Embryonic facial prominence (tissue), 1 donor: Measurements from ENCODE around the gene CEACAM1.
"Not testable (repeated sequence)": the region's sequence is repeated elsewhere in the genome, so short reads cannot be mapped to it uniquely, and the experiment has no call there.

Source experiments
- DNase-seq: peaks from one replicate; pipeline ENCODE4 v3.0.0-alpha.2; 2016; ENCODE audit errors: extremely low spot score

CEACAM1 gene

DNA sequence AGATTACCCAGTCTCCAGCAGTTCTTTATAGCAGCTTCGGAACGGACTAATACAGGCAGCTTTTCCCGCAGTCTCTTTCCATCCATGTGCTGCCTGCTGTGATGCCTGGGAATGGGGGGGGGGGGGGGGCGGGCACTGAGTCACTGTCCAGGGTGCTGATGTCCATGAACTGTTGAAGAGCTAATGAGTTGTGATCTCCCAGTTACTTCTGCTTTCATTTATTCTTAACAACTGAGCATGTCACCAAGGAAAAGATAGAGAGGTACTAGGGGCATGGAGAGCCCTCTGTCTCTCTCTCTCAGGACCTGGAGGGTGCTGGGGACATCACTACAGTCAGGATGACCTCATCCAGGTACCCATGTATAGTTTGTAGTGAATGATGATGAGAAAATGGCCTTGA lies 20.3 kb upstream of the CEACAM1 start:
- no peak for DNase-seq

DNA sequence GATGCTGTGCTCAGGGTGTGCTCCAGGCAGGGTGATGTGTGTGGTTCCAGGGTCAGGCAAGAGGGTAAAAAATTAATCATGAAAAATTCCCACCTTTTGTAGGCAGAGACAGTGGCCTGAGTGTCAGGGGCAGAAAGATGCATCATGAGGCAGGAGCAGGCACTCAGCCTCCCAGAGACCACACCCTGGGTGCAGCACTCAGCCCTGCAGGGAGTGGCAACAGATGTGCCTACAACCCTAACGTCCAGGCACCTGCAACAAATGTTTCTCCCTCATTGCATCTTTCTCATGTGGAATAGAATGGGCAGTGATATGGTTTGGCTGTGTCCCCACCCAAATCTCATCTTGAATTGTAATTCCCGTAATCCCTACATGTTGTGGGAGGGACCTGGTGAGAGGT lies 19.6 kb upstream of the CEACAM1 start:
- no peak for DNase-seq

DNA sequence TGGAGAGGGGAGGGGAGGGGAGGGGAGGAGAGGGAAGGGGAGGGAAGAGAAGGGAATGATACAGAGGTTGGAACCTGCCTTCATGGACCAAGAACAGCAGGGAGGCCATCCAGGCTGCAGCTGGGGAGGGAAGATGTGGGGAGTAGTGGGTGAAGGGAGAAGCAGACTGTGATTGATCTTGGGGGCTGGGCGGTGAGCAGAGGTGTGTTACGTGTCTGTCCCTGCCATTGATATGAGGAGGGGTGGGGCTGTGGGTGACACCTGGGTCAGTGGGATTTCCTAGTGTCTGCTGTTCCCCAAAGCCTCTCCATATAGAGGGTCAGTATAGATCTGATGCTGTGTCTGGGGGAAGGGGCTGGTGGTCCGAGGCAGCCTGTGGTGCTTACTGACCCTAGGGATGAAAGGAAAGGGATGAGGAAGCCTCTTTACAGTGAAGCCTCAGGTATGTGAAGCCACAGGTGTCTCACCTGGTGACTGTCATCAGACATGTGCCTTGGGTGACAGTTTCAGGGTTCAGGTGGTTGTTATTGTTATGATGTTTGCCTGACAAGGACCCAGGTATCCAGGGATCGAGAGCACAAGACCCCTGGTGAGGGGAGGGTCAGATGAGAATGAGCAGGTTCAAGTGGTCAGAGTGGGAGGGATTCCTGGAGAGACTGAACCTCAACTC lies 18.7 kb upstream of the CEACAM1 start:
- DNase-seq, result no peak

DNA sequence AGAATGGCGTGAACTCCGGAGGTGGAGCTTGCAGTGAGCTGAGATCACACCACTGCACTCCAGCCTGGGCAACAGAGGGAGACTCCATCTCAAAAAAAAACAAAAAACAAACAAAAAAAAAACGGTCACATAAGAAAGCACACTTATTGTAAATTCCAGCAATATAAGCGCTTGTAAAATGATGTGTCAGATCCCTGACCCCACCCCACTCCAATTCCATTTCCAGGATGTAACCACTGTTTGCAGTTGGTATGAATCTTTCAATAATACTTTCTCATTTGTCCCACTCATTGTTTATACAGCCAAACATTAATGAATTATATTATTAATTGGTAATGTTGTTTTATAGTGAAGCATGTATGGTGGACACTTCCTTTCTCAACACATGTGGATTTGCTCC lies 15.9 kb upstream of the CEACAM1 start:
- DNase-seq, result no peak

DNA sequence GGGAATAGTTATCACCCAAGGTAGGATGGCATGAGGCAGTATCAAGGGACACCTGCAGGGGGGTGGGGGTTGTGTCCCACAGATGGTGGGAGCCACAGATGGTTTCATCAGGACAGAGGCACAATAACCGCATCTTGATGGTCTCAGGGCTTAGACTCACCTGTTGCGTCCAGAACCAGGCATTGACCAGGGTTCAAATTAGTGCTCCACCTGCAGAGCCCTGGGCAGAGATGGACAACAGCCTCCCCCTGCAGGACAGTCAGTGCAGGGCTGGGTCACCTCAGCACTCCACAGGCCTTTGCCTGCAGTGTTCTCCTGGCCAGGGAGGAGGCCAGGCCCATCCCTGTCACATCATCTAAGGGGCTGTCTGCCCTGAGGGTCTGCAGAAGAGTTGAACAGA lies 14.5 kb upstream of the CEACAM1 start:
- DNase-seq, result no peak

DNA sequence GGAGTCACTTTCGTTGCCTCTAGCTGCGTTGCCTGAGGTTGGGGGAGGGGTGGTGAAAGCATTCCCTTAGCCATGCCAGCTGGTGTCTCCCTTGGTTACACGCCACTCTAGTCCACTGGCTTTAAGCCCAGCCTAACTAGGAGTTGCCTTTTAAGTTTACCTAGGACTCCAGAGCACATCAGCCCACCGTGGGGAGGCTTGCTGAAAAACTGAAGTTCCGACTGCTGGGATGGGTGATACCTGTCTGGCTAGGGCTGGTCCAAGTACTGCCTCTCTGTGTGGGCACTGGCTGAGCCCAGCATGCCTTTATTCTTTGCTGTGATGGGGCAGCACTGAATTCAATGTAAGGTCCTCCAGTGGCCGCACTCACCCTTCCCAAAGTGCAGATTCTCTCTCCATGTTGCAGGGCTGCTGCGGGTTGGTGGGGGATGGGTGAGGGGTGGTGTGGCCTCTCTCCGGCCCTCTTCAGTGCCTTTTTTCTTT lies 11.8 kb upstream of the CEACAM1 start:
- DNase-seq, result no peak

DNA sequence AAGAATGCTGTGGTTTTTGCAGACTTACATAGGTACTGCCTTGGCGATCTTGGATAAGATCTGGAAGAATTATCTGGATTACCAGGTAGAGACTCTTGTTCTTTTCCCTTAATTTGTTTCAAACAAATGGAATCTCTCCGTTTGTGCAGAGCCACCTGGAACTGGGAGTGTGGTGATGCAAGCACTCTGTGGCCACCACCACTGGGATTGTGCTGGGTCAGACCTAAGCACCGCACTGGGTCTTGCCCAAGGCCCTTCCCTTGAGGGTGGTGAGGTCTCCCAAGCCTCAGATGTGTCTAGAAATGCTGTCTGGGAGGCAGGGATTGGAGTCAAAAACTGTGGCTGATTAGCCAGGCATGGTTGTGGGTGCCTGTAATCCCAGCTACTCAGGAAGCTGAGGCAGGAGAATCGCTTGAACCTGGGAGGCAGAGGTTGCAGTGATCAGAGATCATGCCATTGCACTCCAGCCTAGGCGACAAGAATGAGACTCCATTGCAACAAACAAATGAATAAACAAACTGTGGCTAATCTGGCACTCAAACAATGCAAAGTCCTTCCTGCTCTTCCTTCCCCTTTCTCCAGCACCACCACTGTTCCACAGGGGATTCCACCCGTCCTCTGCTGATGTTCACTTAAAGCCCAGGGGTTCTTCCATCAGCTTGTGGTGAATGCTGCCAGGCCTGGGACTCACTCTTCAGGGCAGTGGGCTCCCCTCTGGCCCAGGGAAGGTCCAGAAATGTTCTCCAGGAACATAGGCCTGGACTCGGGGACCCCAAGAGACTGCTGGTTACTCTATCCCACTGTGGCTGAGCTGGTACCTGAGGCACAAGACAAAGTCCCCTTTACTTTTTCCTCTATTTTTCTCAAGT lies 10.8 kb upstream of the CEACAM1 start:
- DNase-seq, result no peak

DNA sequence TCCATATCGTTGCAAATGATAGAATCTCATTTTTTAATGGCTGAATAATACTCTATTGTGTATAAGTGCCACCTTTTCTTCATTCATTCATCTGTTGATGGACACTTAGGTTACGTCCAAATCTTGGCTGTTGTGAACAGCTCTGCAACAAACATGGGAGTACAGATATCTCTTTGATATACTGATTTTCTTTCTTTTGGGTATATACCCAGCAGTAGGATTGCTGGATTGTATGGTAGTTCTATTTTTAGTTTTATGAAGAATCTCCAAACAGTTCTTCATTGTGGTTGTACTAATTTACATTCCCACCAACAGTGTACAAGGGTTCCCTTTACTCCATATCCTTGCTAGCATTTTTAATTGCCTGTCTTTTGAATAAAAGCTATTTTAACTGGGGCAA lies 7.0 kb upstream of the CEACAM1 start:
- not testable (repeated sequence) for DNase-seq

DNA sequence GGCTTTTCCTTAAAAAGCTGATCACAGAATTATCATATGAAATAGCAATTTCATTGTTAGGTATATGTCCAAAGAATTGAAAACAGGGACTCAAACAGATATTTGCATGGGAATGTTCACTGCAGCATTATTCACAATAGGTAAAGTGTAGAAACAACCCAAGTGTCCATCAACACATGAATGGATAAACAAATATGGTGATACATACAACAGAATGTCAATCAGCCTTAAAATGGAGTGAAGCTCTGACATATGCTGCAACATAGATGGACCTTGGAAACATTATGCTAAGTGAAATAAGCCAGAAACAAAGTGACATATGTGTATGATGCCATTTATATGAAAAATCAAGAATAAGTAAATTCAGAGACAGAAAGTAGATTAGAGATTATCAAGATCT lies 6.1 kb upstream of the CEACAM1 start:
- no peak for DNase-seq

DNA sequence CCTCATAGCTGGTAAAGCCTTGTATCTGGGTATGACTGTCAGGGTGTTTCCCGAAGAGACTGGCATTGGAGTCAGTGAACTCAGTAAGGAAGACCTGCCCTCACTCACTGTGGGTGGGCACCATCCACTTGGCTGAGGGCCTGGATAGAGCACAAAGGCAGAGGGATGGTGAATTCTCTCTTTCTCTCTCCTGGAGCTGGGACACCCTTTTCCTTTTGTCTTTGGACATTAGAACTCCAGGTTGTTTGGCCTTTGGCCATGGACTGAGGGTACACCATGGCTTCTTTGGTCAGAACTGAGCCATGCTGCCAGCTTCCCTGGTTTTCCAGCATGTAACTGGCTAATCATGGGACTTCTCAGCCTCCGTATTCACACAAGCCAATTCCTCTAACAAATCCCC lies 4.6 kb upstream of the CEACAM1 start:
- no peak for DNase-seq

DNA sequence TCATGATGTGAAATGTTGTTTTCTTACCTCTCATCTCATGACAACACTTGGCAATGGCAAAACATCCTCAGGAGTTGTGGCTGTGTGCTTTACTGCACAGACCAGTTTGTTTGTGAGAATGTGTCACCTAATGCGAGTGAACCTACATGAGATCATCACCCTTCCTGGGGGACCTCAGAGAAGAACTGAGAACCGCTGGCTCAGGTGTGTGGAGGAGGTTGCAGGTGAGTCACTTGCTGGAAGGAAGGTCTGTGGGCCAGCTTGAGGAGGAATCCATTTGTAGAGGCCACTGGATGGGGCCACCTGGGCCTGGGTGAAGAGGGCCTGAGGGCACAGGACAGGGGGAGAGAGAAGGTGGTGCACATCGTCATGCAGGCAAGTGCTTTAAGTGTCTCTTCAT lies 3.0 kb upstream of the CEACAM1 start:
- no peak for DNase-seq

DNA sequence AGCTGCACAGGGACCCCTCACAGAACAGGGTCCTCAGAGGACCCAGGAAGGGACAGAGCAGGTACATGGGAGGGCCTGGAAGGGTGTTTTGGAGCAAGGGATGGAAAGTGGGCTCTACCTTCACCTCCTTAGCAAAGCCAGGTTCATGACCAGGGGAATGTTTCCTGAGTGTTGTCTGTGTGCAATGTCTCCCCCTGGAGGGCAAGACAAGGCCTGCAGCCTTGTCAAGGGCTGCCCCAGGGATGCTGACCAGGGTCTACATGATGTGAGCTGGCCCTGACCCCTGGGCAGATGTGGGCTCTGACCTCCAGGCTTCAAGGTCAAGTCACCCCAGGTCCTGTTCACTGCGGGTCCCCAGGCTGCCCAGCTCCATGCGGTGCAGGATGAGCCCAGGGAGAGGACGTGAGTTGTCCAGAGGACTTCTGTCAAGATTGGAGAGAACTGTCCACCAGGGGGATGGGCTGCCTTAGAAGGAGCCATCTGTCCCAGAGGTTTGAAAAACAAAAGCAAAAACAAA lies 1.0 kb upstream of the CEACAM1 start:
- DNase-seq, result no peak

DNA sequence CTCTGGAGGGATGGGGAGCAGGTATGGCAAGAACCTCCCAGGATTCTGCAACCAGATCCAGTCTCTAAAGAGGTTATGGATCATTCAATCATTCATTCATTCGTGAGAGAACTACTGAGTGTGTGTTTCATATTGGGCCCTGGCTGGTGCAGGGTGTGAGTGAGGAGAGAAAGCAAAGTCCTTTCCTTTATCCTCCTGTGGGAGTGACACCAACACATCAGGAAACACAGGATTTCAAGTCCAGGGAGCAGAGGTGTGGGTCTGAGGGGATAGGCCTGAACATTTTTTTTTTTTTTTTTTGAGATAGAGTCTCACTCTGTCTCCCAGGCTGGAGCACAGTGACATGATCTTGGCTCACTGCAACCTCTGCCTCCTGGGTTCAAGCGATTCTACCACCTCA lies 3.3 kb downstream of the CEACAM1 start:
- DNase-seq, result no peak

DNA sequence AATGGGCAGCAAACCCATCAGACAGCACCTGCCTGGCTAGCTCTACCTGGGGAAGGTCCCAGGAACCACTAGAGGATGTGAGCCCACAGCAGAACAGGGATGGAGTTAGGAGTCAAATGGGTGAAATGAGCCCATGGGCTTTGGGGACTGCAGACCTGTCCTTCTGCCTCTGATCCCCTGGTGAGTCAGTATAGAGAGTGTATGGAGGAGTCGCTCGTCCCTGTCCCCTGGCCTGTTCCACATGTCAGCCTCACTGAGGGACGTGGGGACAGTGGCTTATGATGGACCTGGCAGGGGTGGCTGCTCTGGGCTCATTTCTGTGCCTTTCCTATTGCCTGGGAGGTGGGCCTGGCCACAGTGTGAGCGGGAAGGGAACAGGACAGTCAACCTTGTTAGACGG lies 4.0 kb downstream of the CEACAM1 start:
- DNase-seq, result no peak

DNA sequence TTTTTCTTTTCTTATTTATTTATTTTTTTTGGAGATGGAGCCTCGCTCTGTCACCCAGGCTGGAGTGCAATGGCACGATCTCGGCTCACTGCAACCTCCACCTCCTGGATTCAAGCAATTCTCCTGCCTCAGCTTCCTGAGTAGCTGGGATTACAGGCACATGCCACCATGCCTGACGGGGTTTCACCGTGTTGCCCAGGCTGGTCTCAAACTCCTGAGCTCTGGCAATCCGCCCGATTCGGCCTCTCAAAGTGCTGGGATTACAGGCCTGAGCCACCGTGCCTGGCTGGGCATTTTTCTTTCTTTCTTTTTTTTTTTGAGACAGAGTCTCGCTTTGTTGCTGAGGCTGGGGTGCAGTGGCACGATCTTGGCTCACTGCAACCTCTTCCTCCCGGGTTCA lies 6.0 kb downstream of the CEACAM1 start:
- DNase-seq, result not testable (repeated sequence)

DNA sequence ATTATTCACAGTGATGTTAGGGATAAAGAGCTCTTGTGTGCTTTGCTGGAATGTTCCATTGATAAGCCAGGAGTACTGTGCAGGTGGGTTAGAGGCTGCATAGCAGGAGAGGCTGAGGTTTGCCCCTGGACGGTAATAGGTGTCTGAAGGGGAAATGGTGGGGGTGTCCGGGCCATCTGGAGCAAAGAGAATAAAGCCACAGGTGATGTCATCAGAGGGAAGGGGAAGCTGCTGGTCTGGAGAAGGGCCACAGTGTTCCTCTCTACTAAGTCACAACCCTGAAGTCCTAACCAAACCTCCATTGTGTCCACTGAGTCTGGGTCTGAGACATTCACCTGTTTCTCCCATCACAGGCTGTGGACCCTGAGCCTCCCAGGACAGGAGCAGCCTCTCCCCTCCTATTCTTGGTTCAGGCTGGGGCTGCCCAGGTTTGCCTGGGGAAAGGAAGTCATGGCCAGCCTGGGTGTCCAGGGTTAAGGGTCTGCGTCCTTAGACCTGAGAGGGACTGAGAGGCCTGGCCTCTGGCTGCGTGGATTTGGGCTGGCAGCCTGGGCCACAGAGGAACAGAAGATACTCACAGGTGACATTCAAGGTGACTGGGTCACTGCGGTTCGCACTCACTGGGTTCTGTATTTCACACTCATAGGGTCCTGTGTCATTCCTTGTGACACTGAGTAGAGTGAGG lies 6.8 kb downstream of the CEACAM1 start:
- DNase-seq, result no peak

DNA sequence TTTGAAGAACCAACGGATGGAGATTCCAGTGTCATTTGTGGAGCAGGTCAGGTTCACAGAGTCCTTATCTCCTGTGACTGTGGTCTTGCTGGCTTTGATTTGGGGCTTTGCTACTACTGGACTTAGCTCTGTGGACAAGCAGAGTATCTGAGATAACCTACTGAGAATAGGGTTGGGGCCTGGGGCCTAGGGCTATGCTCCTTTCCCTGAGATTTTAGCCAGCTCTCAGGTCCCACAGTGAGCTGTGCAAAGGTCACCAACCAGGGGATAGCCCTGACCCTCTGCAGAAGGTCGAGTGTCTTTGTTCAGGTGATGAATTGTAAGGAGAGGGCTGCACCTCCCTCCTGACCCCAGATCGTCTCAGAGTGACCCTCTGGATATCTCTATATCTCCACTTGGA lies 9.2 kb downstream of the CEACAM1 start:
- DNase-seq, result no peak

DNA sequence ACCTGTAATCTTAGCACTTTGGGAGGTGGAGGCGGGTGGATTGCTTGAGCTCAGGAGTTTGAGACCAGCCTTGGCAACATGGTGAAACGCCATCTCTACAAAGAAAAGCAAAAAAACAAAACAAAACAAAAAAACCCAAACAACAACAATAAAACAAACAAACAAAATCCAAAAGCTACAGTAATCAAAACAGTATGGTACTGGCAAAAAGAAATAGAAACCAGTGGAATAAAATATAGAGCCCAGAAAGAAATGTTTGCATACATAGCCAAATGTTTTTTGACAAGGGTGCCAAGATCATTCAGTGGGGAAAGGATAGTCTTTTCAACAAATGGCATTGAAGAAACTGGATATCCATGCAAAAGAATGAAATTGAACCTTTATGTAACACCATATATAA lies 11.5 kb downstream of the CEACAM1 start:
- DNase-seq, result no peak

DNA sequence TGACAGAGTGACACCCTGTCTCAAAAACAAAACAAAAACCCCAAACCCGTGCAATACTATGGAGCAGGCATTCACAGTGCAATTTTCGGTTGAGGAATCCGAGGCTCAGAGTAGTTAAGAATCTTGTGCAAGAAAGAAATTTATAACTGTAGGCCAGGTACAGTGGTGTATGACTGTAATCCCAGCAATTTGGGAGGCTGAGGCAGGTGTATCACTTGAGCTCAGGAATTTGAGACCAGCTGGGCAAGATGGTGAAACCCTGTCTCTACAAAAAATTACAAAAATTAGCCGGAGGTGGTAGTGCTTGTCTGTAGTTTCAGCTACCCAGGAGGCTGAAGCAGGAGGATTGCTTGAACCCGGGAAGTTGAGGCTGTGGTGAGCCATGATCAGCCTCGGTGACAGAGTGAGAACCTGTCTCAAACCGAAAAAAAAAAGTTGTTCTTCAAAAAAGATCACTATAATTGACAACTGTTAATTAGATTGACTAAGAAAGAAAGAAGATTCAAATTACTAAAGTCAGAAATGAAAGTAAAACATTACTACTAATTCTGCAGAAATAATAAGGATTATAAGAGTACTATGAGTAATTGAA lies 12.9 kb downstream of the CEACAM1 start:
- DNase-seq, result no peak

DNA sequence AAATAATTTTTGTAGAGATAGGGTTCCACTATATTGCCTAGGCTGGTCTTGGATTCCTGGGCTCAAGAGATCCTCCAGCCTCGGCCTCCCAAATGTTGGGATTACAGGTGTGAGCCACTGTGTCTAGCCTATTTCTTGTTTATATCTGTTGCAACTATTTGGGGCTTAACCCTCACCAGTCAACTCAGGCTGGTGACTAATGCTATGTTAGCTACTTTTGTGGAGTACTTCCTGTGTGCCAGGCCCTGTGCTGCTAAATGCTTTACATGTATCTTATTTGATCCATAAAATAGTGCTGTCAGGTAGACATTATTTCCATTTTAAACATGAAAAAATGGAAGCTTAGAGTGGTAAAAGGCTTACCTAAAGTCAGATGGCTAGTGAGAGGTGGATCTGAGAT lies 13.8 kb downstream of the CEACAM1 start:
- DNase-seq, result no peak

DNA sequence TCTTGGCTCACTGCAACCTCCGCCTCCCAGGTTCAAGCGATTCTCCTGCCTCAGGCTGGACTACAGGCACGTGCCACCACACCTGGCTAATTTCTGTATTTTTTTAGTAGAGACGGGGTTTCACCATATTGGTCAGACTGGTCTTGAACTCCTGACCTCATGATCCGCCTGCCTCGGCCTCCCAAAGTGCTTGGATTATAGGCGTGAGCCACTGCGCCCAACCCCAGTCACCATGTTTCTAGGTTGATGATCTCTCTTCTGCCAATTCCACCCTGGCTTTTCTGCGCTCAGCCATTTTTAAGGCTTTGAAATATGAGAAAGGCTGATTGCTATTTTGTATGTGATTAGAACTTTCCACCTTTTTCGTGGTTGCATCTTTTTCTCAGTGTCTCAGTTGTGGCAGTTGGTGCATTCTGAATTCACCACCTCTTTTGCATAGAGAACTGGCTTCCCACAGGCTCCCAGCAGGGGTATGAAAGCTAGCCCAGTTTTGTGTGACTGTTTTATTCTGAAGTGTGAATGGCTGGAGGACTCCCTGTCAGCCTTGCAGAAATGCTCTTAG lies 15.5 kb downstream of the CEACAM1 start:
- DNase-seq, result no peak

DNA sequence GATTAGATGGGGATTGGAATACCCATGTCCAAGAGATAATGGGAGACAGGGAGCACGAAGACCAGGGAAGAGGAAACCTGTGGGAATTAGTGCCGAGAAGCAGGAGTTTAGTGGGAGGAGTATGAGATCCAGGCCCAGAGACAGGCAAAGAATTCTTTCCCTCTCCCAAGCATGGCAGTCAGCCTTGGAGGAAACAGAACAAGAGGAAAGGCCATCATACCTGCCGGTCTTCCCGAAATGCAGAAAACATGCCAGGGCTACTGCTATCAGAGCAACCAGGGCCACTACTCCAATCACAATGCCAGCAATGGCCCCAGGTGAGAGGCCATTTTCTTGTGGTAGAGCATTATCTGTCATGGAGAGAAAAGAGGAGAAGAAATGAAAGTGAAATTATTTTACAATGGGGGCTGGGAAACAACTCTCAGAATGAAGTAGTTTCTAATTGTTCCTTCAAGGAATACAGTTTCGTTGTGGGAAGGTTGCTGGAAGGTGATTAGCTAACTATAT lies 16.1 kb downstream of the CEACAM1 start:
- no peak for DNase-seq
